NCI-H146 (cell line): ENCODE results near the gene KDF1.

Experiments
- DNase-seq: peaks from one replicate; lab custom pipeline; 2025; lab: John Stamatoyannopoulos, UW

The KDF1 gene

DNA sequence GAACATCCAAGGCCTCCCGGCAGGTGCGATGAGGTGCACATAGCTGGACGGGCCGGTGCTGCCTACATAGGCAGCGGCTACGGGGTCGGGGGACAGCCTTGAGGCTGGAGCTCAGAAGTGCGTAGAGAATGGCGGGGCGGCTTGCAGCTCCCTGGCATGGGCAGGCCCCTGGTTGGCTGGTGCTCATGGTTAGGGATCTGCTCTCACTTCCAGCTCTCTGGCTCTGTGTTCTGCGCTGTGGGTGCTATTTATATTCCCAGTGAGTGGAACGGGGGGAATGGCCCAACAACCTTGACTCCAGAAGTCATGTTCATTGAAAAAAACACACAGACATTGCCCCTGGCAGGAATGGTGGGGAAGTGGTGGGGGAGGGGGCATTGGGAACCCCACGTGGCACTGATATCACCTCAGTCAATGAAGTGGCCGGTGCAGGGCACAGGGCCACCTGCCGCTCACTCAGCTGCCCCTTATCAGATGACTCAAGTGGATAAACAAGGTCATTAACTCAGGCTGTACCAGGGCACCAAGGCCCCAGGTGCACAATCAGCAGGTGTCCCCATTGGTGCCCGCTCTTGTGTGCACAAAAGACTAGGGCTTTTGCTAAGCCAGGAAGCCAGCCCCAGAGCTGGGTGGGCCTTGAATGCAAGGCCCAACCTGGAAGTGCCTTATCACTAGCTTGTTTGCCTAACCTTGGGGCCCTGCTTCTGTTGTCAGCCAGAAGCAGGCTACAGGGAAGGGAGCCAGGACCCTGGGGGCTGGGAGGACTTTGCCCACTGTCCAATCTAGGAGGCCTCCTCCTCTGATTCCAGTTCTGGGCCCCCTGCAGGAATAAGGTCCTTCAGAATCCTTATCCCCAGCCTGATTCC, 46.3 kb downstream of the KDF1 start, which contains the start of gene NR0B2:
TSS of gene NR0B2 (minus strand) at position 222 of the 866 bp plus-strand sequence. CDS start at position 187, 35 bp downstream.
- peak; percentile 99 for DNase-seq

DNA sequence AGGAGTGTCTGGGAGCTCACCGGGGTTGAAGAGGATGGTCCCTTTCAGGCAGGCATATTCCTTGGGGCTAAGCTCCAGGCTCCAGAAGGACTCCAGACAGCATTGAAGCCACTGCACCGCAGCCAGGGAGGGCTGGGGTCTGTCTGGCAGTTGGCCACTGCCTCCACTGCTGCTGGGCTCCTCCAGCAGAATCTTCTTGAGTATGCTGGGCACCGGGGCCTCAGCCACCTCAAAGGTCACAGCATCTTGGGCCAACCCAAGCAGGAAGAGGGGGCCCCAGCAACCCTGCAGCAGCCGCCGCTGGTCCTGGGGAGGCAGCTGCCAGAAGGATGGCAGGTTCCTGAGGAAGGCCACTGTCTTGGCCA, 46.9 kb downstream of the KDF1 start:
- no peak for DNase-seq

DNA sequence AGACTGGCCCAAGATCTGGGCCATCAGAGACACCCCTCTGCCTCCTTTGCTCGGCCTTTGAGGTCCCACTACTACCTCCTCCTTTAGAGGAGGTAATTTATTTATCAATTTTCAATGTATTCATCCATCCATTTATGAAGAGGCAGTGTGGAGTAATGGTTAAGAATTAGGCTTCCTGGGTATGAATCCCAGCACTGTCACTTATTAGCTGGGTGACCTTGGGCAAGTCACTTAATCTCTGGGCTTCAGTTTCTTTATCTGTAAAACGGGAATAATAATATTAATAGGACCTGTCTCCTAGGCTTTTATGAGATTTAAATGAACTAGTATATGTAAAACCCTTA, 48.1 kb downstream of the KDF1 start:
- no peak for DNase-seq

DNA sequence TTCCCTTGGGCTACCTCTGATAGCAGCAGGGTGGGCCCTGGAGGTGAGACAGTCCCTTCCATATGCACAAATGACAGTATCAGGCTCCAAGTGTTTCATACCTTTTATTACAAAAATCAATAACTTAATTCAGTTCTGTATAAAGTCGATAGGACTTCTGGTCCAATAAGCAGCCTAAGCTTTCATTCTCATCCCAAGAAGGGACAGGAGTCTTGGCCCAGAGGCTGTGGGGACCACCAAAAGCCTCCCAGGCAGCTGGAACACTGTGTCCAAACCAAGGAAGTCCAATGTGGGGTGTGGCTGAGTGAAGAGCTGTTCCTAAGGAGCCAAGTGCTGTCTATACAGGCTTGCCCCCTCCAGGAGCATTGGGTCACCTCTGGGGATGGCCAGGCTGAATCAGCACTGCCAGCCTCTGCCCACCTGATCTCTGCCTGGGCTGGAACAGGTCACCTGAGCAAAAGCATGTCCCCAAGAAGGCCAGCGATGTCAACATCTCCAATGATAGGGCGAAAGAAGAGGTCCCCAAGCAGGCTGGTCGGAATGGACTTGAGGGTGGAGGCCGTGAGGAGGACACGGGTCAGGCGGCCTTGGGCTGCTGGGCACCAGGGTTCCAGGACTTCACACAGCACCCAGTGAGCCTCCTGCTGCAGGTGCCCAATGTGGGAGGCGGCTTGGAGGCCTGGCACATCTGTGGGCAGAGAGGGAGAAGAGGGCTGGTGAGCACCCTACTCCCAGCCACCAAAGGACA, 48.7 kb downstream of the KDF1 start:
- DNase-seq: no peak

DNA sequence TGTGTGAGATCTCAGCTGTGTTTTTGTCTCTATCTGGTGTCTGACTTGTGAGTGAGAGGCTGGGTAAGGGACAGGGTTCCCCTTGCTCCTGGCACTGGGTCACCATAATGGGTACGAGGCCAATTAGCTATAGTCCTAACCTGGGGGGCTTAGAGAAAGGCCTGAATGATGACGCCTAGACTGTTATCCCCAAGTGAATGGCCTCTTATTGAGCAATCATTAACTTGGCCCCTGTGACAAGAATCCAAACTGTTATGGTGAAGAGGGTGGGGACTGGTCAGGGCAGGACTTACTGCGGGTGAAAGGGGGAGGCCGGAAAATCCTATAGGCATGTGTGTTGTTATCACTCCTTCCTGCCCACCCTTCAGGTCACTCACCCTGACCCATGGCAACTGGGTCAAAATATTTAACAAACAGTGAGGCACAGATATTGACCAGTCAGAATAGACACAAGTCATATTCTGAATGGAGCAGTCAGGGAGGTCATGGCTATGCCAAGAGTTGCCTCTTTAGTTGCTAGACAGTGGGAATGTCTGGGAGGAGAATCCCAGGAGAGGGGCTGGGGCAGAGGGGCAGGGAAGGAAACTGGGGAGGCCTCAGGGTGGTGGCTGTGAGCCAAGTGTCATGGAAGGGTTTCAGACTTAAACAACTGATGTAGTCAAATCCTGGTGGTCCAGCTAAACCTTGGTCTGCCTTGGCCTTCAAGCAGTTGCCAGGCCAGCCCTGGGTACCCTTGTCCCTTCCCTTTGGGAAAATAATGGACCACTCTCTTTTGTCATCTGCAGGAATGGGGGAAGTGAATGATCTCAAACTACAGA, 49.7 kb downstream of the KDF1 start:
- DNase-seq: no peak

DNA sequence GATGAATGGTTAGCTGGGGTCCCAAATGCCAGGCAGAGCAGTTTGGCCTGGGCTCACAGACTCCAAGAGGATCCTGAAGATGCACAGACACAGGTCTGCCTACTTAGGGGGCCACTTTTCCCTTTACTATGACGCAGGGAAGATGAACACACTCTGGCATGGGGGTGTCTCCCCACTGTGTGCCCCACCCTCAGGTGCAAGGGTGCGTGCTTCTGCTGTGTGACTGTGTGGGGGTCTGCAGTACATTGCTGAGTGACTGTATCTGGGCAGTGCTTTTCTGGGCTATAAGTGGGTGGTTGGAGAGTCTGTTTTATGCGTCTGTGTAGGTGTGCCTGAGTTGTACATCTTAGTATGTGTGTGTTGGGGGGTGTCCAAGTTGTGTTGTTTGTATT, 50.3 kb downstream of the KDF1 start:
- DNase-seq: no peak

DNA sequence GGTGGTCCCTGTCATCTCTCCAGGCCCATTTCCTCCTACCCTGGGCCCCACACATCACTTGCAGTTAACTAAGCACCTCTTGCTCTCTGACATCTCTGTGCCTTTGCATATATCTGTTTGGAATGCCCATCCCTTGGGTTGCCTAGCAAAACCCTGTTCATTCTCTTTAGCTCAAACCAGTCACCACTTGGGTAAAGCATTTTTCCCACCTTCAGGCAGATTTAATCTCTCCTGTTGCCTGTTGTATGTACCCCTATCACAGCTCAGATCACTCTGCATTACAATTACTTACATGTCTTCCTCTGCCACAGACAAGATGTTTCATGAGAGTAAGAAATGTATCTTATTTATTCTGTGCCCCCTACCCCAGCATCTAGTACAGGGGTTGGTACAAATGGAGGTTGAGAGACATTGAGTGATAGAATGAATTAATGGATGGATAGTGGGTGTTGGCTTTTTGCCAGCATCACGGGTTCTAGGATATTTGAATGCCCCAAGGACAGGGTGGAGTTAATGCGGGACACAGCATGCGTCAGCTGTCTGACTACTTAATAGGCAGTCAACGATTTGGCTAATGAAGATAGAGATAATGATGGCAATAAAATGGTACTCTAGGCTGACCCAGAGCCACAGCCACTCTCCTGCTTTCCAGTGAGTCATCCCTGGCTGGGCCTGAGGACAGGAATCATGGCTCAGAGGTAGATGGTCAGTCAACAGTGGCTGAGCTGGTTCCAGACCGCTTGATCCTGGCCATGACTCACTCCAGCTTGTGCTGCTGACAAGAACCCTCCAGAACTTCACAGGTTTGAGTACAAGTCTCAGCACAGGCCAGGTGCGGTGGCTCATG, 53.0 kb downstream of the KDF1 start:
- peak; percentile 73 for DNase-seq

DNA sequence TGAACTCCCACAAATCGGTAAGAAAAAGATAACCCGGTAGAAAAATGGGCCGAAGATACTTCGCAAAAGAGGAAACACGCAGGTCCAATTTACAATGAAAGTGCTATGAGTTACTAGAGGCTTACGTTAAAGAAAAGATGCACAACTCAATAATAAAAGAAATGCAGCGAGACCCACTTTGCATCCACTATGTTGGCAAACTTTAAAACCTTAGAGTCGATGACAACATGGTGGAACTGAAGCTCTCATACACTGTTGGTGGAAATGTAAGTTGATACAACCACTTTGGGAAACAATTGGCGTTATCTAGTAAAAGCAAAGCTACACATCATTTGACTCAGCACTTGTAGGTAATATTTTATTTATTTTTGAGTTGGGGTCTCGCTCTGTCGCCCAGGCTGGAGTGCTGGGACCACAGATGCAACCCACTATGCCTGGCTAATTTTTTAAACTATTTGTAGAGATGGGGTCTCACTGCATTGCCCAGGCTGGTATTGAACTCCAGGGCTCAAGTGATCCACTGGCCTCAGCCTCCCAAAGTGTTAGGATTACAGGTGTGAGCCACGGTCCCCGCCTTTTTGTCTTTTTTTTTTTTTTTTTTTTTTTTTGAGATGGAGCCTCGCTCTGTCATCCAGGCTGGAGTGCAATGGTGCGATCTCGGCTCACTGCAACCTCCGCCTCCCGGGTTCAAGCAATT, 59.3 kb downstream of the KDF1 start:
- DNase-seq: no peak

DNA sequence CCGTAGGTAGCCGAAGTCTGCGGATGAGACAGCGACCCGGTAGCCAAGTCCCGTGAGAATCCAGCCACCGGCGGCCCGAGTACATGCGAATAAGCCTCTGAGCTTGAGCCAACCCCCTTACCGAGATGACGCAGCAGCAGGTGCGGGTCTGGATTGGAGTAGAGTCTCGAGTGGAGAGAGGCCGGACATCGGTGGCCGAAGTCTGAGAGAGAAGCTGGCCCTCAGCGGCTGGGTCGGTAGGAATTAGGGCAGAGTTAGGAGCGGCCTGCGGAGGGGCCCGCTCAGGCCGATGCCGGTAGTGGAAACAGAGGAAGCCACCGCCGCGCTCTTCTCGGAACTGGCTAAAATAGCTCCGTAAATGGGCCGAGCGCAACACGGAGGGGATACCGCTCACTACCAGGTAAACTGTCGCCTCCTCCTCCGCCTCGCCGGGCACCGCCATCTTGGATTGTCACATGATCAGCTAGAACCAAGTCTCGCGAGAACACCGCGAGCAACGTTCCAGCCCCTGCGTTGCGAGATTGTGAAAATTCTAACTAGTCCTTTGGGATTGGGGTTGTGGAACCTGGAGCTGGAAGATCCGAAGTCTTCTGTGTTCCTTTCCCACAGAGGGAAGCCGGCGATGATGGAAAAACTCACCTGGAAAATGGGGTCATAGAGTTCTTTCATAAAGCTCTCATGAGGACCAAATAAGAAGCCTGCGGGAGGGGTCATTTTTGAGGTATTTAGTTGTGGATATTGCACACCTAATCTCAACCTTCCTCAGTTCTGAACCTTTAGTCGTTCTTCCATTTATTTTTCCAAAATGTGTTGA, 60.1 kb downstream of the KDF1 start, which contains the start of gene GPATCH3:
TSS of gene GPATCH3 (minus strand) at position 467 of the 814 bp plus-strand sequence. CDS start at position 442, 25 bp downstream.
- peak; percentile 89 for DNase-seq
